Measurements from ENCODE around the gene RNPS1.

DNA sequence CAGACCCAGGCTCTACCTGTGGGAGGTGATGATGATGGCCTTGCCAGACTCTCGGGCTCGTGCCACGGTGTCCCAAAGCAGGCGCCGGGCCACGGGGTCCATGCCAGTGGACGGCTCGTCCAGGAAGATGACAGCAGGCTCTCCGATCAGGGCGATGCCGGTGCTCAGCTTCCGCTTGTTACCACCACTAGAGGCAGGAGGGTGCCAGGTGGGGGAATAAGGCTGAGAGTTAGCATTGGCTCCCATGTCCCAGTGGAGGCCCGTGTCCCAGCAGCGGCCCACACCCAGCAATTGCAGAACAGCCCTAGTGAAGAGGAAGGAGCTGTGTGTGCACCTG, 10.3 kb upstream of the RNPS1 start:
- TF ChIP-seq, protein P1, sequence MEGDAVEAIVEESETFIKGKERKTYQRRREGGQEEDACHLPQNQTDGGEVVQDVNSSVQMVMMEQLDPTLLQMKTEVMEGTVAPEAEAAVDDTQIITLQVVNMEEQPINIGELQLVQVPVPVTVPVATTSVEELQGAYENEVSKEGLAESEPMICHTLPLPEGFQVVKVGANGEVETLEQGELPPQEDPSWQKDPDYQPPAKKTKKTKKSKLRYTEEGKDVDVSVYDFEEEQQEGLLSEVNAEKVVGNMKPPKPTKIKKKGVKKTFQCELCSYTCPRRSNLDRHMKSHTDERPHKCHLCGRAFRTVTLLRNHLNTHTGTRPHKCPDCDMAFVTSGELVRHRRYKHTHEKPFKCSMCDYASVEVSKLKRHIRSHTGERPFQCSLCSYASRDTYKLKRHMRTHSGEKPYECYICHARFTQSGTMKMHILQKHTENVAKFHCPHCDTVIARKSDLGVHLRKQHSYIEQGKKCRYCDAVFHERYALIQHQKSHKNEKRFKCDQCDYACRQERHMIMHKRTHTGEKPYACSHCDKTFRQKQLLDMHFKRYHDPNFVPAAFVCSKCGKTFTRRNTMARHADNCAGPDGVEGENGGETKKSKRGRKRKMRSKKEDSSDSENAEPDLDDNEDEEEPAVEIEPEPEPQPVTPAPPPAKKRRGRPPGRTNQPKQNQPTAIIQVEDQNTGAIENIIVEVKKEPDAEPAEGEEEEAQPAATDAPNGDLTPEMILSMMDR (IDR thresholded peaks at IDR 0.05), result no peak
- TF ChIP-seq POLR2A (IDR thresholded peaks at IDR 0.05), result no peak
